Measurements from ENCODE around the gene DBNL.

DBNL gene

DNA sequence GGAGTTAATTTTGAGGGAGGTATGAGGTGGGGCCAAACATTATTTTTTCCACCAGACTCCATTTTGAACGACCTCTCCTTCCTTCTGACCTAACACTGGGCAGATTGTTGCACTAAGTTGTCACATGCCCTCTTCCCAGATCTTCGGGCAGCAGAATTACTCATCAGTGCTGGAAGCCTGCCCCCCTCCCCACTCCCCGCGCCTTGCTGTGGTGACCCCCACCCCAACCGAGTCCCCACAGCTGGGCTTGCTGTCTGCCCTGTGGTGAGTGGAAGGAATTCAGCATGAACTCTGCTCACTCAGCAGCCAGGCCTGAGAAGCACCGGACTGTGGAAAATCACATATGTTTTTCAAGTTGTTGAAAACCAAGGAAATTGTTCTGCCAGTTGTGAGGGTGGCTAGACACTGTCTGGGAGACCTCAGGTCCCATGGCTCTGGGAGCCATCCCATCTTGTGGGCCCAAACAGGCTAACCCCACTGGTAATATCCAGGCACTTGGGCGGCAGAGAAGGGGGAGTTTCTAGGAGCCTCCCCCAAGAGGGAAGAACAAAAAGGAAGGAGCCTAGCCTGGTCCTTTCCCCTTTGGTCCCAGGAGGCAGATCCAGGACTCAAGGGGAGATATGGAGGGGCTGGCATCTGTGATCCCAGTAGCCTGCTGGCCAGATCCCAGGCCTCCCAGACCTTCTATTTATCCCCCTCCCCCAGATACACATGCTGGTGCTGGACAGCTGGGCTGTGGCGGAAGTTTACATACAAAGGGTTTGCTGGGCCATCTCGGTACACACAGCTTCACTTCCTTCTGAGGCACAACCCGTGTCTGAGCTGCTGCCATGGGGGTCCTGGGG is 56.2 kb downstream of the DBNL start:
- DNase-seq: peak; percentile 64

DNA sequence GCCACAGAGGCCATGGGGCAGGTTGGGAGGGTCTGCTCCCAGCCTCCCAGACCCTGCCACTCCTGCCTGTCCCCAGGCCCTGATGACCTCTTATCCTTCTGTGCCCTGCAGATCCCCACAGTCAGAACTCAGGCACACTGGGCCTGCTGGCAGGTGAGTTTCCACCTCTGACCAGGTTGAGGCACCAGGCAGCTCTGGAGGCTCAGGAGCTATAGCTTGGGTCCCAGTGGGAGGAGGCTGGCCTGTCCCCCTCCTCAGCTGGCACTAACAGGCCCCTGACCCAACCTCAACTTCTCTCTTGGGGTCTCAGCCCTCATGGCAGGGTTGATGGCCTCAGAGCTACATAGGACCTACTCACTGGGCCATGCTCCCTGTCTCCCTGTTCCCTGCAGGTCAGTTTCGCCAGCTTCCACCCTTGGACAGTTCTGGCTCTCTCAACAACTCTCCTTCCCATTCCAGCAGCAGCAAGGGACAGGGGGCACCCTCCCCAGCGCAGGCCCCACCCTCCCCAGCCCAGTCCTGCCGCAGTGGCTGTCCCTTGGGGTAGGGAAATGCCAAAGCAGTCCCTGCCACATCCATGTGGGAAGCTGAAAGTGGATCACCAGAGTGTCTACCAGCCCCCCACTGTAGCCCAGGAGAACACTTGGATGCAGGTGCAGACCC is 56.9 kb downstream of the DBNL start:
- DNase-seq: no peak

DNA sequence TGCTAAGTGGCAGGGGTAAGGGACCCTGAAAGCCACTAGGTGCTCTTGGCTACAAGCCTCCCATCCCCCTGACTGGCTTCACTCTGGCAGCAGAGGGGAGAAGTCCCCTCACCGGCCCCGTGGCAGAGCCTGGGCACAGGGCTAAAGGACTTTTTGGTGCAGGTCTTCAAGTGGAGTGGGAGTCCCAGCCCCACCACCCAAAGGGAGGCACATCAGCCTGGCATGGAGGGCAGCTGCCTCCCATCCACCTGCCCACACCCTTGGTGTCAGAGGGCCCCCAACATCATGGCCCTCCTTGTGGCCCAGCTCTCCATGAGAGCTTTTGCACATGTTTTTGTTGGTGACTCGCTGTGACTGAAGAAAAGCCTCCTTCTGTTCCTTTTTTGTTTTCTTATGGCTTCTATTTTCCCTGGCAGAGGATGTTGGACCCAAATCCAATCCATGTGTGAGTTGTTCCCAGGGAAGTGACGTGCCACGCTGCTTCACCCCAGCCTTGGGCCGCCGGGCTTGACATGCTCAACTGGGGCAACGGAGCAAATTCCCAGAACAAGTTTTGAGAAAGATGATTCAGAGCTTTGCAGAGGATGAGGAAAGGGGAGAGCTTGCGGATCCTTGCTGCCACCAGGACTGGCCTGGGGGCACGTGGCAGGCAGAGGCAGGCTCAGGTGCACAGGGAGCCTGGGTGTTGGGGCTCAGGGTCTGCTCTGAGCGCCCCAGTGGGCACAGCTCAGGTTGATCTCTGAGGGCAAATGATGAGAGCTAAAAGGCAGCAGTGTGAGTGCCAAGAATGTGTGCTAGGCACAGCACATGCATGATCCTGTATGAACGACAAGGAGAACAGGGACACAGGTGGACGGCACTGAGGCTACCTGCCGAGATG is 57.7 kb downstream of the DBNL start:
- peak; percentile 78 for DNase-seq

DNA sequence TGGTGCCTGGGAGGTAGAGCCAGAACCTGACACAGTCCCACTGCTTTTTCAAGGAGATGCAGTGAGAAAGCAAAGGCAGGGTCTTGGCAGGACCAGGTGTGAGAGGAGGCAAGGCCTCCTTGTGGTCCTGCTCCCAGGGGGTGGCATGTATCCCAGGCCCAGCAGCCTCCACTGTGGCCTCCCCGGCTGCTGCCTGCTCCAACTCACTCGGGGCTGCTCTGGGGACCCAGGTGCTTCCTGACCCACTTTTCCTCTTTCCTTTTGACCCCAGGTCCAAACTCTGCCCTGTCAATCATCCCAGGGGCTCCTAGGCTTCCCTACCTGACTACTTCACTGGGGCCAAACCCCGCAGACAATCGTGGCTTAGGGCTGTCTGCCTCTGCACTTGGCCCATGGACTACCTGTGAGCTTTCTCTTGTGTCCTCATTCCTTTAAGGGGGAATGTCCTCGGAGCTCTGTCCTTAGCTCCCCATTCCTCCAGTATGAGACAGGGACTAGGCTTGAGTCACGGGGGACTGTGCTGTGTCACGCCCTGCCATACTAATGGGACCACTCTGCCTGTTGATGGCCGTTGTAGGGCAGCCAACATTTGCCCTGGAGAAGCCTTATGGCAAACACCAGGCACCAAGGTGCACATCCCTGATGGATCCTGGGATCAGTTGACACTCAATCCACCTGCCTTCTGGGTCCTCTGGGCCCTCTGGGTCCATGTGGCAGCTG is 58.5 kb downstream of the DBNL start:
- no peak for DNase-seq

DNA sequence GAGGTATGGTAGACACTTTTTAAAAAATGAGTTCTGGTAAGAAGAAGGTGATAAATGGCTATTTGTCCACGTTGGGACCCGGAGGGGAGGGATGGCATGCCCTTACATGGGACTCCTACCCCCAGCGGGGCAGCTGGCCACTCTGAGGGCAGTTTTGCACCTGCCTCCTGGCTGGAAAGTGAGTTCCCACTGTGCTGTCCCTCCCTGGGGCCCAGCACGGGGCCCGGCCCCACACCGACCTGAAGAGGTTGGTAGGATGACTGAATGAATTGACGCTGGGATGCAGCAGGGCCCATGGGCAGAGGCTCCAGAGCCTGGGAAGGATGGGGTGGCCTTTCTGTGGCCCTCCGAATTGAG is 59.0 kb downstream of the DBNL start:
- DNase-seq: no peak

DNA sequence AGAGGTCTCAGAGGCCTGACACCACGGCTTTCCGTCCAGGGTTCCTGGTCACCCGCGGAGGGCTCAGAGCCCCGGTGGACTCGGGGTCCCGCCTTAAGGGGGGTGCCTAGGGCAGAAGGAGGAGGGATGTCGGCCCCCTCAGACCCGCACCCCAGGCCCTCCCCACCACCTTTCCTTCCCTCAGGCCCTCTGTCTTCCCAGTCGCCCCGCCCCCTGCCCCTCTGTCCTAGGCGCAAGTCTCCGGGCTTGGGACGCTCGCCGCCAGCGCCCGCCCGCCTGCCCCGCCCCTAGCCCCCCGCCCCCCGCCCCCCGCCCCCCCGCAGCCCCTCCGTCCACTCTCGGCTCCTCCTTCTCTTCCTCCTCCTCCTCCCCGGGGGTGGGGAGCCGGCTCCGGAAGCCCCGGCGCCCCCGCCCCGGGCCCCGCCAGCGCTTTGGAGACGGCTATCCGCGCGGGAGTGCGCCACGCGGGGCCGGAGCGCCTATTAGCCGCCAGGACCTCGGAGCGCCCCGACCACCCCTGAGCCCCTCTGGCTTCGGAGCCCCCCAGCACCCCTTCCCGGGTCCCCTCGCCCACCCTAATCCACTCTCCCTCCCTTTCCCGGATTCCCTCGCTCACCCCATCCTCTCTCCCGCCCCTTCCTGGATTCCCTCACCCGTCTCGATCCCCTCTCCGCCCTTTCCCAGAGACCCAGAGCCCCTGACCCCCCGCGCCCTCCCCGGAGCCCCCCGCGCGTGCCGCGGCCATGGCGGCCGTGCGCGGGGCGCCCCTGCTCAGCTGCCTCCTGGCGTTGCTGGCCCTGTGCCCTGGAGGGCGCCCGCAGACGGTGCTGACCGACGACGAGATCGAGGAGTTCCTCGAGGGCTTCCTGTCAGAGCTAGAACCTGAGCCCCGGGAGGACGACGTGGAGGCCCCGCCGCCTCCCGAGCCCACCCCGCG is 59.7 kb downstream of the DBNL start, which contains the start of gene AEBP1:
Gene AEBP1 (plus strand): TSS at position 423 of the 937 bp plus-strand sequence. CDS start 321 bp downstream, at position 744.
- peak; percentile 59 for DNase-seq

DNA sequence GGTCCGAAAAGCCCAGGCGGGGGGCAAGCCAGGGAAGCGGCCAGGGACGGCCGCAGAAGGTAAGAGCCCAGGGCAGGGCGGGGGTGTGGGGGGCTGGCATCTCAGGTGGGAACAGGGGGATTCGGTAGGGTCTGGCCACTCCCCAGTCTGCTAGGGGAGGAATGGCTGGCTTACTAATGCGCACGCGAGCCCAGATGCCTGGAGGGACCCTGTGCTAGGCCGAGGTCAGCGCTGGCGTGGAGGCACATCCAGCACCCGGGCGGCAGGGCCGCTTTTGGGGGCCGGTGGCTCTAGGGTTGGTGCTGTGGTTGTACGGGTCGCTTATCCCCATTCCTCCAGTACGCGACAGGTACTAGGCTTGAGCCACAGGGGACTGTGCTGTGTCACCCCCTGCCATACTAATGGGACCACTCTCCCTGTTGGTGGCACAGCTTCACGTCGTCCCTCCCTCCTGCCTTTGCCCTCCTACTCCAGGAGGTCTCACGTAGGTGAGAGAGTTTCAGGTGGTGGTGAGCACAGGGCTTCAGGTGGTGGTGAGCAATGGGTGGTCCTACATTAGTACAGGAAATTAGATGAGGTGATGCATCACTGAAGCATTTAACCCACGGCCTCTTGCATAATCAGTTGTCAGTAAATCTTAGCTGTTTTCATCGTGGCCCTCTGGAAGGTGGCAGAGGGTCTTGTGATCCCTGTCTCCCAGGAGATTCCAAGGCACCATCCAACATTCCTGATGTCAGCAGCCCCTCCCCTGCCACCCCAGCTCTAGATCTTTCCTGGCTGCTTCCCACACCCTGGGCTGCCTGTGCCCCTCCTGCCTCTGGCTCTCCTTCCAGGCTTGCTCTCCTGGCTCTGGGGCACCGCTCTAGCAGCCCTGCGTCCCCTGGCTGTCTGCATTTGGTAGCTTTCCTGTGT is 60.6 kb downstream of the DBNL start:
- DNase-seq: peak; percentile 80

DNA sequence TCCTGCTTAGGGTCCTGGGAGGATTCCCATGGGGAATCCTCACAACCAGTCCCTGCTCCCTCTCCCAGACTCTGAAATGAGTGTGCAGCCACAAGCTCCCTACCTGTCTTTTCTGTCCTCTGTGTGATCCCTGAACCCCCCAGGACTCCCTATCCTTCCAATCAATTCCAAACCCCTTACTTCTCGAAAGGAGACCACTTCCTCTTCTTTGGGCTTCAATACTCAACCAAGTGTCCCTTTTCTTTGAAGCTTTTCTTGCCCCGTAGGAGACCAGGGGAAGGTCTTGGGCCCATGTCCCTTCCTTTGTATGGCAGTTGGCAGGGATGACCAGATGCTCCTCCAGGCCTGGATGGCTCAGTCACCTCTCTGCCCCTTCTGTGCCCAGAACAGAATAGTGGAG is 61.3 kb downstream of the DBNL start:
- no peak for DNase-seq

DNA sequence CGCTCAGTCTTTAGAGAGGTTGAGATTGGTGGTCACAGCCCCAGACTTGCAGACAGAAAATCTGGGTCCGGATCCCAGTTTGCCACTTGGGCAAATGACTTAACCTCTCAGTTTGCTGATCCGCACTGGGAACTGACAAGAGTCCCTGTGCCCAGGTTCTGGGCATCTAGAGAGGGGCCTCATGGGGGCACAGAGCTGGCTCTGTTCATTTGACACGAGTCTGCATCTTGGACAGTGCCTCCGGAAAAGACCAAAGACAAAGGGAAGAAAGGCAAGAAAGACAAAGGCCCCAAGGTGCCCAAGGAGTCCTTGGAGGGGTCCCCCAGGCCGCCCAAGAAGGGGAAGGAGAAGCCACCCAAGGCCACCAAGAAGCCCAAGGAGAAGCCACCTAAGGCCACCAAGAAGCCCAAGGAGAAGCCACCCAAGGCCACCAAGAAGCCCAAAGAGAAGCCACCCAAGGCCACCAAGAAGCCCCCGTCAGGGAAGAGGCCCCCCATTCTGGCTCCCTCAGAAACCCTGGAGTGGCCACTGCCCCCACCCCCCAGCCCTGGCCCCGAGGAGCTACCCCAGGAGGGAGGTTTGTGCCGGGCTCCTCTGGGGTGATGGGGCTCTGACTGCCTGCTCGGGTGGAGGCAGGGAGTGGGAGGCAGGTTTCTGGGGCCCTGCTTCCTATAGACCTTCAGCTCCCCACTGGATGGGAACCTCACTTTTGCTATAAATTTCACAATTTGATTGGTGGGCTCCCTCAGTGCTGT is 62.0 kb downstream of the DBNL start:
- no peak for DNase-seq

DNA sequence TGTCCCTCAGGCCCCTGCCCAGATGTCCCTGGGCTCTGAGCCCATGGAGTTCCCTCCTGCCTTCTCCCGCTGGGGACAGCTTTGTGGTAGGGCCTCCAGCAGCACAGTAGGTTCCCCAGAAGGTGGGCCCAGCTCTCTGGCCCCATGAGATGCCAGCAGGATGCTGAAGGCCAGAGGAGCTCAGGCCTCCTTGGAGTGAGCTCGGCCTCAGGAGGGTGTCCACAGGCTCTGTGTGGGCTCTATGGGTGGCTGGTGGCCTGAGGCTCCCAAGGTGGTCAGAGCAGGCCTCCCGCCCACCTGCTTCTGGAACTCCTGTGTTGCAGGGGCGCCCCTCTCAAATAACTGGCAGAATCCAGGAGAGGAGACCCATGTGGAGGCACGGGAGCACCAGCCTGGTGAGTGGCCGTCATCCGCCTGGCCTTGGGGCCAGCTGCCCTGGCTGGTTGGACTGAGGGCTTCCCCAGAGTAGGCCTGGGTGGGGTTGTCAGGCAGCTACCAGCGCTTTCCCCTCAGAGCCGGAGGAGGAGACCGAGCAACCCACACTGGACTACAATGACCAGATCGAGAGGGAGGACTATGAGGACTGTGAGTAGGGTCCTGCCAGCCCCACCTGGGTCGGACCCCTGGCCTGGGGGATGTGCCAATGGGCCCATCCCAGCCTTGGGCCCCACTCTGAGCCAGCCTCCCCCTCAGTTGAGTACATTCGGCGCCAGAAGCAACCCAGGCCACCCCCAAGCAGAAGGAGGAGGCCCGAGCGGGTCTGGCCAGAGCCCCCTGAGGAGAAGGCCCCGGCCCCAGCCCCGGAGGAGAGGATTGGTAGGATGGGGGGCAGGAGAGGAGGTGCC is 62.8 kb downstream of the DBNL start:
- no peak for DNase-seq

DNA sequence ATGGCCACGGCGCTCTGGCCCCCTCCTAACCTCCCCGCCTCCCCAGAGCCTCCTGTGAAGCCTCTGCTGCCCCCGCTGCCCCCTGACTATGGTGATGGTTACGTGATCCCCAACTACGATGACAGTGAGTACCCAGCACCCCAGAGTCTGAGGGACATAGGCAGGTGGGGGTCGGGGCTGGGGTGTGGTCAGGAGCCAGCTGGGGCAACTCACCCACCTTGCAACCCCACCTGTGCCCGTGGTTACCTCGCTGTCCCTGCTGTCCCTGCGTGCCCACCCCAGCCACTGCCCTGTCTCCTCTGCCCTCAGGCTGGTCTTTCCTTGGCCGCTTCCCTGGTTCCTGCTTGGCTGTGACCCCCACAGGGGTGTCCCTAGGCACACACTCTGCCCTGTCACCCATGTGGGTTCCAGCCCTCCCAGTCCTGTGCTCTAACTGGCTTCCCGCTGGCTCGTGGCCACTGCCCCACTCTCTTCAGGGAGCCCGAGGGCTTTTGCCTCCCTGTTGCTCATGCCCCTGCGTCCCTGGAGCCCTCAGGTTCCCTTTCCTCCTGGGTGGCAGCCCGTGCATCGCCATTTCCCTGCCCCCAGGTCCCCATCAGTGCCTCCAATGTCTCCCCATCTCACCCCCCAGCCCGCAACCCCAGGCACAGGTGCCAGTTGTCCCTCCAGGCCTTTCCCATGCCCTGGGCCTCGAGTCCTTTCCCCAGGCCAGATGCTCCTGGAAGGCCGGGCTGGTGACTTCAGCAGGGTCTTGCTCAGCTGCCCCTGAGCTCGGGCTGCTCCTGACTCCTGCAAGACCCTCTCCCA is 63.7 kb downstream of the DBNL start:
- DNase-seq: no peak

DNA sequence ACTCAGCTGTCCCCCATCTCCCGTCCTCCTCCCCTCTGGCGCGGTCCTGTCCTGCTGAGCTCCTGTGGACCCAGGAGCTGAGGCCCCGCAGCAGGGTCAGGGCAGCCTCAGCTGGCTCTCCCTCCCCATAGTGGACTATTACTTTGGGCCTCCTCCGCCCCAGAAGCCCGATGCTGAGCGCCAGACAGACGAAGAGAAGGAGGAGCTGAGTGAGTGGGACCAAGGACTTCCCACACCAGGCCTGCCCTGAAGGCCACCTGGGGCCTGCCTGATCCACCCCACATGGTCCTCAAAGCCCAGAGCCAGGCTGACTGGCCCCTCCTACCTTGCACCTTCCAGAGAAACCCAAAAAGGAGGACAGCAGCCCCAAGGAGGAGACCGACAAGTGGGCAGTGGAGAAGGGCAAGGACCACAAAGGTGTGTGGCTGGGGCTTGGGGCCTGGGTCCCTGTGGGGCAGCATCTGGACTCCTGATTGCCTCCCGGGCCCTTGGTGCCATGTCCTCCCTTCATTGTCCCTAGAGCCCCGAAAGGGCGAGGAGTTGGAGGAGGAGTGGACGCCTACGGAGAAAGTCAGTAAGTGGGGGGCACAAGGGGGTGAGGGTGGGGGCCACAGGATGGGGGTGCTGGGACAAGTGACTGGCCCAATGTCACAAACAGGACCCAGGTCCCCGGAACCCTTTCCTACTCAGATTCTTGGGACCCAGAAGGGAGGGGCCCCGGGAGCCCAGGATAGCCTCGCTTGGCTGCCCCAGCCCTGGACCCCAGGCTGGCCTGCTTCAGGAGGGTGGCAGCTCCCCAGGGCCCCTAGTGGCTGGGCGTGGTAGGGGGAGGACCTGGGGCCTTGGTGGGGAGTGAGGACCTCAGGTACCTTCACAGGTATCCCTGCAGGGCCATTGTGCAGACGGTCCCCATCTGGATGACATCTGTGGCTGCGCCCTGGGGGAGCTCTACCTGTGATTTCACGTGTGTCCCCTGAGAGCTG is 64.6 kb downstream of the DBNL start:
- no peak for DNase-seq

DNA sequence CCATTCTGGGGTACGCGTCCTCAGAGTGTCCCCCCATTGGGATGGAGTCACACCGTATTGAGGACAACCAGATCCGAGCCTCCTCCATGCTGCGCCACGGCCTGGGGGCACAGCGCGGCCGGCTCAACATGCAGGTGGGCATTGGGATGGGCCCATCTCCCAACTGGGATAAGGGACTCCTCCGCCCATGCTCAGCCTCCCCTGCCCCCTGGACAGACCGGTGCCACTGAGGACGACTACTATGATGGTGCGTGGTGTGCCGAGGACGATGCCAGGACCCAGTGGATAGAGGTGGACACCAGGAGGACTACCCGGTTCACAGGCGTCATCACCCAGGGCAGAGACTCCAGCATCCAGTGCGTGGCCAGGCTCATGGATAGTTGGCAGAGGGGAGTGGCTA is 65.5 kb downstream of the DBNL start:
- no peak for DNase-seq

DNA sequence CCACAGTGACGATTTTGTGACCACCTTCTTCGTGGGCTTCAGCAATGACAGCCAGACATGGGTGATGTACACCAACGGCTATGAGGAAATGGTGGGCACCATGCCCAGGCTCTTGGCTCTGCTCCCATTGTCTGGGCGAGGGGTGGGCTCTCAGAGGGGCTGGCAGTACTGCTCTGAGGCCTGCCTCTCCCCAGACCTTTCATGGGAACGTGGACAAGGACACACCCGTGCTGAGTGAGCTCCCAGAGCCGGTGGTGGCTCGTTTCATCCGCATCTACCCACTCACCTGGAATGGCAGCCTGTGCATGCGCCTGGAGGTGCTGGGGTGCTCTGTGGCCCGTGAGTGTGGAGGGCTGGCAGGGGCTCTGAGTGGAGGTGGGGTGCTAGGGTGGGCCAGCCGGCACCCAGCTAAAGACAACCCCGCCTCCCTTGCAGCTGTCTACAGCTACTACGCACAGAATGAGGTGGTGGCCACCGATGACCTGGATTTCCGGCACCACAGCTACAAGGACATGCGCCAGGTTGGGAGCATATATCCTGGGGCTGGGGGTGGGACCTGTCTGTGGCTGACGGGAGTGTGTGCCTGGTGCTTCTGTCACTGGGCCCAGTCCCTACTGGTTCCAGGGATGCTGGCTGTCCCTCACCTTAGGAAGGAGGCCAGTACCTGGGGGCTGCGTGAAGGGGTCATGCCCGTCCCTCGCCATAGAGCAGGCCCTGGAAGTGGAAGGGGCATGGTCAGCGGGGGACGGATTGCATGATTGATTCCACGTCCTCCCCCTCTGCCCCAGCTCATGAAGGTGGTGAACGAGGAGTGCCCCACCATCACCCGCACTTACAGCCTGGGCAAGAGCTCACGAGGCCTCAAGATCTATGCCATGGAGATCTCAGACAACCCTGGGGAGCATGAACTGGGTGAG is 66.5 kb downstream of the DBNL start:
- no peak for DNase-seq

Data from EL (cell line).